BLaER1 (cell line): Measurements from ENCODE around the gene PRAME.
A peak's percentile ranks its signal among the peaks of the same experiment; 100 is the strongest.
"Not testable (repeated sequence)": the region's sequence is repeated elsewhere in the genome, so short reads cannot be mapped to it uniquely, and the experiment has no call there.

Experiments used
- H3K27ac ChIP-seq: shearing (Covaris generic); formaldehyde crosslinking; 2 replicates; pipeline ENCODE4 v1.8.1; 2022
- H3K27me3 ChIP-seq: shearing (Covaris generic); formaldehyde crosslinking; 2 replicates; pipeline ENCODE4 v1.8.1; 2022
- H3K36me3 ChIP-seq: shearing (Covaris generic); formaldehyde crosslinking; 2 replicates; pipeline ENCODE4 v1.8.1; 2022
- H3K4me1 ChIP-seq: shearing (Covaris generic); formaldehyde crosslinking; 2 replicates; pipeline ENCODE4 v1.8.1; 2022
- H3K4me2 ChIP-seq: shearing (Covaris generic); formaldehyde crosslinking; 2 replicates; pipeline ENCODE4 v1.8.1; 2022
- H3K4me3 ChIP-seq: shearing (Covaris generic); formaldehyde crosslinking; 2 replicates; pipeline ENCODE4 v1.8.1; 2022
- H3K9ac ChIP-seq: shearing (Covaris generic); formaldehyde crosslinking; 2 replicates; pipeline ENCODE4 v1.8.1; 2022
- H3K9me3 ChIP-seq: shearing (Covaris generic); formaldehyde crosslinking; 2 replicates; pipeline ENCODE4 v1.8.1; 2022
- H4K20me1 ChIP-seq: shearing (Covaris generic); formaldehyde crosslinking; 2 replicates; pipeline ENCODE4 v1.8.1; 2022
- Cebpa-rat ChIP-seq: shearing (Covaris generic); IDR thresholded peaks from 2 replicates; pipeline ENCODE4 v1.8.1; 2022

Gene PRAME, protein sequence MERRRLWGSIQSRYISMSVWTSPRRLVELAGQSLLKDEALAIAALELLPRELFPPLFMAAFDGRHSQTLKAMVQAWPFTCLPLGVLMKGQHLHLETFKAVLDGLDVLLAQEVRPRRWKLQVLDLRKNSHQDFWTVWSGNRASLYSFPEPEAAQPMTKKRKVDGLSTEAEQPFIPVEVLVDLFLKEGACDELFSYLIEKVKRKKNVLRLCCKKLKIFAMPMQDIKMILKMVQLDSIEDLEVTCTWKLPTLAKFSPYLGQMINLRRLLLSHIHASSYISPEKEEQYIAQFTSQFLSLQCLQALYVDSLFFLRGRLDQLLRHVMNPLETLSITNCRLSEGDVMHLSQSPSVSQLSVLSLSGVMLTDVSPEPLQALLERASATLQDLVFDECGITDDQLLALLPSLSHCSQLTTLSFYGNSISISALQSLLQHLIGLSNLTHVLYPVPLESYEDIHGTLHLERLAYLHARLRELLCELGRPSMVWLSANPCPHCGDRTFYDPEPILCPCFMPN

DNA sequence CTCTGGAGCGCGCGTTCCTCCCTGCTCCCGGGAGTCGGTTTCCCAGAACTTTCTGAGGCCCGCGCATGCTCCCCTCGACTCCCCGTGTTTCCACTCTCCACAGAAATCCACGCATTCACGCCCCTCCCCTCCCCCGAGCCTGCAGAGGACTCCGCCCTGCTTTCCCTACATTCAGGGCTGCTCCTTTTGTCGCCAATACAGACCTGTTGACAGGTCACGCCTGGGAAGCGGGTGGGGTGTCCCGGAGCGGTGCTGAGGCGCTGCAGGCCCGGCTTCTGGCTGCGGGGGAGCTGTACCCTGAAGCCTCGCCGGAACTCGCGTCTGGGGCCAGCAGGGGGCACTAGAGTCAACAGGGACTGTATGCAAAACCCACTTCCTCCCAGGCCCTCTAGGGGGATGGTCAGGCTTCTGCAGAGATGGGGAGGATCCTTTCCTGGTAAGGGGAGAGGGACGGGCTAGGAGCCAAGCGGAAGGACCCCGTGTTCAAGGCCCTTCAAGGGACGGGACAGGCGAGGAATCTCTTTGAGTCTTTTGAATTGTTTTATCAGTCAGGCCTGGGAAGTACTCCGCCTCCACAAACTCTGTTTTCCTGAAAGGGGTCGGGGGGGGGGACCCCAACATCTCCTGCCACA, at the start of gene PRAME:
Gene PRAME, minus strand, starts transcription at position 294 of the 632 bp plus-strand sequence. CDS start 2,433 bp downstream, outside the sequence.
- Histone ChIP-seq H3K9me3 (peaks cover 9% of the 10 kb centered on the region), H3K4me1 (peaks cover 15% of the 10 kb centered on the region), H3K27ac (no peak within 1 kb of the TSS), H3K4me3 (no peak within 1 kb of the TSS), H3K9ac (no peak within 1 kb of the TSS), H3K4me2 (peak within 1 kb of the TSS; percentile 64), H4K20me1 (no peaks in the 10 kb centered on the region), H3K36me3 (no peaks in the 10 kb centered on the region), H3K27me3 (no peaks in the 10 kb centered on the region)
- no peak for TF ChIP-seq Cebpa-rat

DNA sequence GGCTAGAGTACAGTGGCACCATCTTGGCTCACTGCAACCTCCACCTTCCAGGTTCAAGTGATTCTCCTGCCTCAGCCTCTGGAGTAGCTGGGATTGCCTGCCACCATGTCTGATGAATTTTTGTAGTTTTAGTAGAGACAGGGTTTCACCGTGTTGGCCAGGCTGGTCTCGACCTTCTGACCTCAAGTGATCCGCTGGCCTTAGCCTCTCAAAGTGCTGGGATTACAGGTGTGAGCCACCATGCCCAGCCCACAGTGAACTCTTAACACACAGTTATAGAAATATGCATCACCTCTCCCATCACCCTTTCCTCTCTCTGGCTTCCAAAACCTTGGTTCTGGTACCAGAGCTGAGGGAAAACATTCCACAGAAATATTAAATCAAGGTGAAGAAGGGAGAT, 49.0 kb upstream of the PRAME start:
- peaks cover 35% of the 10 kb centered on the region for H3K4me1 ChIP-seq
- not testable (repeated sequence) for H3K27me3 ChIP-seq

DNA sequence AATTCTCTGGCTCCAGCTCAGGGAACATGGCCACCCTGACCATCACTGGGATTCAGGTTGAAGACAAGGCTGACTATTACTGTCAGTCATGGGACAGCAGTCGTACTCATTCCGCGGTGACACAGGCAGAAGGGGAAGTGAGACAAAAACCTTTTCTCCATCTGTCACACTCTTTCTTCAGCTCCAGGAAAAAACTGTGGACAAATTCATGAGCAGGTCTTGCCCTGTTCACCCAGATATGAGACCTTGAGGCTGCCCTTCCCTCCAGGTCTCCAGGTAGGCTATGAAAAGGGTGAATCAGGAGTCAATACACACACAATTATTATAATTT, 46.0 kb upstream of the PRAME start:
- no peaks in the 10 kb centered on the region for H3K36me3 ChIP-seq
- no peak for TF ChIP-seq Cebpa-rat
- H3K4me1 ChIP-seq = peaks cover 44% of the 10 kb centered on the region
- no peaks in the 10 kb centered on the region for H3K27me3 ChIP-seq
- no peak overlapping the region for H3K4me3 ChIP-seq
- H3K9ac ChIP-seq = no peak overlapping the region; the same call in 1 of the 2 replicates
- H3K27ac ChIP-seq = peak overlapping the region; percentile 62
- H4K20me1 ChIP-seq = no peaks in the 10 kb centered on the region
- peak overlapping the region; percentile 84 for H3K4me2 ChIP-seq
- H3K9me3 ChIP-seq = peaks cover 8% of the 10 kb centered on the region

More for the DNA sequence above, 49.0 kb upstream of the PRAME start:
- not testable (repeated sequence) for H3K4me3 ChIP-seq, H3K27ac ChIP-seq, H3K4me2 ChIP-seq, H3K9ac ChIP-seq, H3K9me3 ChIP-seq, H3K36me3 ChIP-seq, H4K20me1 ChIP-seq

DNA sequence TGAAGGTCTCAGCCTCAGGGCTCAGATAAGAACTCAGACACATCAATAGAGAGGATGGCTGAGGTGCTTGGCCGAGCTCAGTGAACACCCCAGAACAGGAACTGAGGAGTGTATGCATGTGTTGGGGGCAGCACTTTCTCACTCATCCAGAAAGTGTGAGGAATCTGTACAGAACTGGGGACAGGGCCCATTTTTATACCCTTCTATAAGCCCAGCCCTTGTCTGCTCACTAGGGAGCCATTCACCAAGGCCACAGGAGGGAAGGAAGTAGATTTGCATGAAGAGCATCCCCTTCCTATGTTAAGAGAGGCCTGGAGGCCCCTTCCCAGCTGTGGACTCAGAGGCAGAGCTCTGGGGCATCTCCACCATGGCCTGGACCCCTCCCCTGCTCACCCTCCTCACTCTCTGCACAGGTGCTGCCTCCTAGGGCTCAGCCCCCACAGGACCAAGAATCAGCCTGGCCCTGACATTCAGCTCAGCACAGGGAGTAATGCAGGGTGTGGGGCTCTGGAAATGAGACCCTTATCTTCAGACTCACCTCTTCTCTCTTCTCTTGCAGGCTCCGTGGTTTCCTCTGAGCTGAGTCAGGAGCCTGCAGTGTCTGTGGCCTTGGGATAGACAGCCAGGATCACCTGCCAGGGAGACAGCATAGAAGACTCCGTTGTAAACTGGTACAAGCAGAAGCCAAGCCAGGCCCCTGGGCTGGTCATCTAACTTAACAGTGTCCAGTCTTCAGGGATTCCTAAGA, 45.4 kb upstream of the PRAME start:
- H3K27ac ChIP-seq = peak overlapping the region; percentile 62
- no peaks in the 10 kb centered on the region for H3K36me3 ChIP-seq
- H3K4me2 ChIP-seq = peak overlapping the region; percentile 84
- H3K9me3 ChIP-seq = peaks cover 8% of the 10 kb centered on the region
- no peaks in the 10 kb centered on the region for H4K20me1 ChIP-seq
- no peak overlapping the region; the same call in 1 of the 2 replicates for H3K9ac ChIP-seq
- peak overlapping the region; percentile 1 for H3K4me3 ChIP-seq
- no peaks in the 10 kb centered on the region for H3K27me3 ChIP-seq
- no peak for TF ChIP-seq Cebpa-rat
- H3K4me1 ChIP-seq = peaks cover 49% of the 10 kb centered on the region

DNA sequence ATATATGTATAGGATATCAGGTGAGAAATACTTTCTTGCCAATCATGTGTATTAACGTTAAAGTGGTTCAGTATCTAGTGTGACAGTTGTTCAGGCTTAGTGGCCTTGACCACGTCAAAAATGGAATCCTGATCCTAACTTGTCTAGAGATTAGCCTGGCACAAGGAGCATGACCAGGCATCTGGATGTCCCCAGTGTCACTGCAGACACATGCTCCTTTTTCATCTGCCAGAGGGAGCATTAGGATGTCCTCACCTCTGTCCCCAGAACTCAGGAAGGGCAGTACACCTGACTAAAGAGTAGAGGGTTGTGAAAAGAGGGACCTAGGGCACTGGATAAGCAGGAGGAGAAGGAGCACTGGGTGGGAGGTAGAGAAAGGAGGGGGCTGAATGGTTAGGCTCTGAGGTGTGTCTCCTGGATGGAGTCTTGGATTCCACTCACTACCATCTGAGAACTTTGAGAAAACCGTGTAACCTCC, 44.4 kb upstream of the PRAME start:
- TF ChIP-seq Cebpa-rat = no peak
- H3K4me1 ChIP-seq = peaks cover 53% of the 10 kb centered on the region
- H3K4me2 ChIP-seq = peak overlapping the region; percentile 84

DNA sequence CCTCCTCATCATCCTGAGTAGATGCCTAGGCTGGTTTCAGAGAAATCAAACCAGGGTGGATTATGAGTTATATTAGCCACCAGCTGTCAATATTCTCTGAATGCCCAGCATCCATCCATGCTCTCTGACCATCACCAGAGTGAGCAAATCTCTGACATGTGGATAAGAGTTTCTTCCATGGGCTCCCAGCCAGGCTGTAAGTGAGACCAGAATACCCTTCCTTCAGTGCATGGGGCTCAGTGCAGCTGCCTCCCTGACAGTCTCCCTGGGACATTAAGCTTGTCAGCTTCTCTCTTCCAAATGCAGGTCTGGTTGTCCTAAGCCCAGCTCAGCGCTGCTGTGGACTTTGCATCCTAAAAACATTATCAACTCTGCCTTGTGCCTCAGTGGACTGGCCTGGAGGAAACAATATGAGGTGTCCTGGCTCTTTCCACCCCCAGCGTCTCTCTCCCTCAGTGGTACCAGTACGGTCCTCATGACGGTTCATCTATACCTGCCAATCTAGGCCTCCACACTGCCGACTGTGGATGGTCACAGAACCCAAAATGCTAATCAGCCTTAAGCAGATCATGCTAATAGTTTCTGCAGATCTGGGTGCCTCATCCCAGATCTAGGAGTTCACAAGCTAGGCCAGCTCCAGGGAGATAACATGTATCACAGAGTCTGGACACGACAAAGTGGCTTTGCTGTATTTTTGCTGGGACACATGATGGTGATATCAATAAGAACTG, 41.6 kb upstream of the PRAME start:
- no peak overlapping the region for H3K4me3 ChIP-seq
- no peaks in the 10 kb centered on the region for H4K20me1 ChIP-seq
- no peak for TF ChIP-seq Cebpa-rat
- no peaks in the 10 kb centered on the region for H3K27me3 ChIP-seq
- H3K27ac ChIP-seq = no peak overlapping the region
- H3K36me3 ChIP-seq = no peaks in the 10 kb centered on the region
- no peak overlapping the region for H3K4me2 ChIP-seq
- H3K9me3 ChIP-seq = no peaks in the 10 kb centered on the region
- peaks cover 64% of the 10 kb centered on the region for H3K4me1 ChIP-seq
- H3K9ac ChIP-seq = no peak overlapping the region

More for the DNA sequence above, 44.4 kb upstream of the PRAME start:
- H3K27ac ChIP-seq = no peak overlapping the region
- H3K9me3 ChIP-seq = peaks cover 8% of the 10 kb centered on the region
- no peaks in the 10 kb centered on the region for H3K27me3 ChIP-seq
- no peaks in the 10 kb centered on the region for H4K20me1 ChIP-seq
- H3K9ac ChIP-seq = no peak overlapping the region
- no peaks in the 10 kb centered on the region for H3K36me3 ChIP-seq
- 0 out of 2 replicates have a peak overlapping the region, but pooled peaks have one; percentile 1 for H3K4me3 ChIP-seq

DNA sequence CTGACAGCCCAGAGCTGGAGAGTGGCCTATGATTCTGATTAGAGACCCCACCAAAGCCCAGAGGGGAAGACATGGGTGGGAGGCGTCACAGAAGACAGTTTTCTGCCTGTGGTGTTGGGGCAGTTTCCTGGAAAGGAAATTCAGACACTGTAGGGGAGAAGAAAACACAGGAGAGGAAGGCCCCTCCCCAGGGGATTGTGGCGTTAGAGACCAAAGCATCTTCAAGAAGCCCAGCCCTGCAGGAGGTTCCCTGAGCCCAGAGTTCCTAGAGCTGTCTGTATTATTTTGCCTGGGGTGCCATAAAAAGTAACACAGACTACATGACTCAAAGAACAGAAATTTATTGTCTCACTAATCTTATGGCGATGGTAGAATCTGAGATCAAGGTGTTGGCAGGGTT, 40.2 kb upstream of the PRAME start:
- Histone ChIP-seq H3K4me3 (no peak overlapping the region), H3K27me3 (no peaks in the 10 kb centered on the region), H3K36me3 (no peaks in the 10 kb centered on the region), H3K4me2 (peak overlapping the region; percentile 84), H3K9me3 (no peaks in the 10 kb centered on the region), H3K27ac (no peak overlapping the region), H3K4me1 (peaks cover 55% of the 10 kb centered on the region), H3K9ac (no peak overlapping the region), H4K20me1 (no peaks in the 10 kb centered on the region)
- TF ChIP-seq Cebpa-rat = no peak

DNA sequence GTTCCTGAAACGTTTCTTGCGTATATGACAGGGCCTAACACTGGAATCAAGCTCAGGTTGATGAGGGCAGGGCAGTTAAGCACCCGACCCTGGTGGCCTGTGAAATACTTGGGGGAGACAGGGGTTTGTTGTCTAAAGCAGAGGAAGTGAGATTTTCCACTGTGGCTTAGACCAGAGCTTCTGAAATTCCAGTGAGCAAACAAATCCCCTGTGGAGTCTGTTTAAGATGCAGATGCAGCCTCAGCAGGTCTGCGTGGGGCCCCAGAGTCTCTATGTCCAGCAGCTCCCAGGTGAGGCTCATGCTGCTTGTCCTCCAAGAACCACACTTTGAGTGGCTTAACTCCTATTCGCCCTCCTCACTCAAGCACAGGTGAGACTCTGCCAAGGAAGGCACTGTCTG, 39.1 kb upstream of the PRAME start:
- Histone ChIP-seq H3K9me3 (no peaks in the 10 kb centered on the region), H3K4me2 (peak overlapping the region; percentile 84), H3K27ac (no peak overlapping the region; the same call in 1 of the 2 replicates), H3K36me3 (no peaks in the 10 kb centered on the region), H3K9ac (no peak overlapping the region), H3K27me3 (no peaks in the 10 kb centered on the region), H3K4me1 (peaks cover 49% of the 10 kb centered on the region), H3K4me3 (no peak overlapping the region), H4K20me1 (no peaks in the 10 kb centered on the region)
- no peak for TF ChIP-seq Cebpa-rat
